OCI-LY3 (cell line): ENCODE data around the gene NOS1.

Experiments used
- CTCF ChIP-seq: fragments of 200-600, 300-600 bp; sonication (generic); IDR thresholded peaks from 2 replicates; pipeline ENCODE4 v1.5.1; 2014; ENCODE audit warnings: antibody characterized with exemption, low read length, low read depth
- EZH2phosphoT487 ChIP-seq: fragments of 200-600 bp; shearing (Covaris generic); IDR thresholded peaks from 2 replicates; pipeline ENCODE4 v1.6.1; 2018; ENCODE audit warnings: antibody characterized with exemption, mixed run types, low read depth

- TF ChIP-seq CTCF (no peak), EZH2phosphoT487 (no peak)
These were observed 42.8 kb downstream of the NOS1 start for GRCh38 chr12:117318591-117318990.
